ENCODE data around the gene ACOX2. TPM values are rescaled to one million over a fixed set of nuclear protein-coding genes. Genes with fewer than 3 reads are reported as not detected.
A peak's percentile ranks its signal among the peaks of the same experiment; 100 is the strongest.

Gene ACOX2
- total and polyA plus RNA-seq, 2 of the 13 experiments (the other 11 are each of a cell fraction or from before 2014, with no cell fraction given), result 42.6 to 98.5 TPM

DNA sequence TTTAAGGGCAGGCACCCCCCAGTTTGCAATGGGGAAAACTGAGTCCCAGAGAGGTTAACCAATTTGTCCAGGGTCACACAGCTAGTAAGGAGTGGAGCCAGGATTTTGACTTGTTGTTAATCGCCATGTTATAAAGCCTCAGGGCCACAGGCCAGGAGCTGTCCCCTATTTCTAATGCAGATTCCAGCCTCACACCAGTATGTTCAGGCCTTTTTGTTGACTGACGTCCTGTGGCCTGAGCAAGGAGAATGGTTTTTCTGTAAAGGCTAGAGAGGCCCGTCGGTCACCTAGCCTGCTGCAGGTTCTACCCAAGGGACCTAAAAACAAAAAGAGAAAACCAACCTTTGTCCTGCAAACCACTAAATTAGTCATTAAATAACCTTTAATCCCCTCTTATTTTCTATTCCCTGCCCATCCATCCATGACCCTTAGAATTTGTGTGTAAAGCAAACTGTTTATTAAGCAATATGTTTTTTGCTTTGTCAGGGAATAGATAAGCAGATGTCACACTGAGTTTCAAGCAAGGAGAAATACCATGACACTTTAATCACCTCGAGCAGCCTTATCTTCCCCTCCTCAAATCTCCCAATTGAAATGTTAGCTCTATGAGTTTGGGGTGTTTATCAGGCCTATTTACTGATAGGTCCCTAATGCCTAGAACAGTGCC is 14.1 kb downstream of the ACOX2 start (continued):
- TF ChIP-seq RFX5 (IDR thresholded peaks at IDR 0.05; ENCODE audit: low read depth, low read length) (no peak), CEBPB (IDR thresholded peaks at IDR 0.05; ENCODE audit: borderline replicate concordance, low read depth, low read length) (peak; percentile 74; the same call in 1 of the 2 replicates), RBM39 (IDR thresholded peaks at IDR 0.05; ENCODE audit: low read depth, low read length, poor library complexity, severe bottlenecking) (no peak), HNF4A (CRISPR knock-in tag; IDR thresholded peaks at IDR 0.05) (peak; percentile 77), ZNF446 (CRISPR knock-in tag; IDR thresholded peaks at IDR 0.05) (no peak), ZNF329 (CRISPR knock-in tag; IDR thresholded peaks at IDR 0.05; ENCODE audit: low read depth) (no peak), ZMYM2 (CRISPR knock-in tag; IDR thresholded peaks at IDR 0.05) (no peak), ZKSCAN8 (CRISPR knock-in tag; IDR thresholded peaks at IDR 0.05; ENCODE audit: borderline replicate concordance) (peak; percentile 39; the same call in 1 of the 2 replicates), MTA3 (CRISPR knock-in tag; IDR thresholded peaks at IDR 0.05) (no peak), ZNF564 (CRISPR knock-in tag; IDR thresholded peaks at IDR 0.05) (no peak)
- TF ChIP-seq, protein P1, sequence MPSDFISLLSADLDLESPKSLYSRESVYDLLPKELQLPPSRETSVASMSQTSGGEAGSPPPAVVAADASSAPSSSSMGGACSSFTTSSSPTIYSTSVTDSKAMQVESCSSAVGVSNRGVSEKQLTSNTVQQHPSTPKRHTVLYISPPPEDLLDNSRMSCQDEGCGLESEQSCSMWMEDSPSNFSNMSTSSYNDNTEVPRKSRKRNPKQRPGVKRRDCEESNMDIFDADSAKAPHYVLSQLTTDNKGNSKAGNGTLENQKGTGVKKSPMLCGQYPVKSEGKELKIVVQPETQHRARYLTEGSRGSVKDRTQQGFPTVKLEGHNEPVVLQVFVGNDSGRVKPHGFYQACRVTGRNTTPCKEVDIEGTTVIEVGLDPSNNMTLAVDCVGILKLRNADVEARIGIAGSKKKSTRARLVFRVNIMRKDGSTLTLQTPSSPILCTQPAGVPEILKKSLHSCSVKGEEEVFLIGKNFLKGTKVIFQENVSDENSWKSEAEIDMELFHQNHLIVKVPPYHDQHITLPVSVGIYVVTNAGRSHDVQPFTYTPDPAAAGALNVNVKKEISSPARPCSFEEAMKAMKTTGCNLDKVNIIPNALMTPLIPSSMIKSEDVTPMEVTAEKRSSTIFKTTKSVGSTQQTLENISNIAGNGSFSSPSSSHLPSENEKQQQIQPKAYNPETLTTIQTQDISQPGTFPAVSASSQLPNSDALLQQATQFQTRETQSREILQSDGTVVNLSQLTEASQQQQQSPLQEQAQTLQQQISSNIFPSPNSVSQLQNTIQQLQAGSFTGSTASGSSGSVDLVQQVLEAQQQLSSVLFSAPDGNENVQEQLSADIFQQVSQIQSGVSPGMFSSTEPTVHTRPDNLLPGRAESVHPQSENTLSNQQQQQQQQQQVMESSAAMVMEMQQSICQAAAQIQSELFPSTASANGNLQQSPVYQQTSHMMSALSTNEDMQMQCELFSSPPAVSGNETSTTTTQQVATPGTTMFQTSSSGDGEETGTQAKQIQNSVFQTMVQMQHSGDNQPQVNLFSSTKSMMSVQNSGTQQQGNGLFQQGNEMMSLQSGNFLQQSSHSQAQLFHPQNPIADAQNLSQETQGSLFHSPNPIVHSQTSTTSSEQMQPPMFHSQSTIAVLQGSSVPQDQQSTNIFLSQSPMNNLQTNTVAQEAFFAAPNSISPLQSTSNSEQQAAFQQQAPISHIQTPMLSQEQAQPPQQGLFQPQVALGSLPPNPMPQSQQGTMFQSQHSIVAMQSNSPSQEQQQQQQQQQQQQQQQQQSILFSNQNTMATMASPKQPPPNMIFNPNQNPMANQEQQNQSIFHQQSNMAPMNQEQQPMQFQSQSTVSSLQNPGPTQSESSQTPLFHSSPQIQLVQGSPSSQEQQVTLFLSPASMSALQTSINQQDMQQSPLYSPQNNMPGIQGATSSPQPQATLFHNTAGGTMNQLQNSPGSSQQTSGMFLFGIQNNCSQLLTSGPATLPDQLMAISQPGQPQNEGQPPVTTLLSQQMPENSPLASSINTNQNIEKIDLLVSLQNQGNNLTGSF (CRISPR knock-in tag; IDR thresholded peaks at IDR 0.05), result no peak
- TF ChIP-seq, protein P2, sequence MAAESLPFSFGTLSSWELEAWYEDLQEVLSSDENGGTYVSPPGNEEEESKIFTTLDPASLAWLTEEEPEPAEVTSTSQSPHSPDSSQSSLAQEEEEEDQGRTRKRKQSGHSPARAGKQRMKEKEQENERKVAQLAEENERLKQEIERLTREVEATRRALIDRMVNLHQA (CRISPR knock-in tag; IDR thresholded peaks at IDR 0.05), result no peak
- TF ChIP-seq, protein P3, sequence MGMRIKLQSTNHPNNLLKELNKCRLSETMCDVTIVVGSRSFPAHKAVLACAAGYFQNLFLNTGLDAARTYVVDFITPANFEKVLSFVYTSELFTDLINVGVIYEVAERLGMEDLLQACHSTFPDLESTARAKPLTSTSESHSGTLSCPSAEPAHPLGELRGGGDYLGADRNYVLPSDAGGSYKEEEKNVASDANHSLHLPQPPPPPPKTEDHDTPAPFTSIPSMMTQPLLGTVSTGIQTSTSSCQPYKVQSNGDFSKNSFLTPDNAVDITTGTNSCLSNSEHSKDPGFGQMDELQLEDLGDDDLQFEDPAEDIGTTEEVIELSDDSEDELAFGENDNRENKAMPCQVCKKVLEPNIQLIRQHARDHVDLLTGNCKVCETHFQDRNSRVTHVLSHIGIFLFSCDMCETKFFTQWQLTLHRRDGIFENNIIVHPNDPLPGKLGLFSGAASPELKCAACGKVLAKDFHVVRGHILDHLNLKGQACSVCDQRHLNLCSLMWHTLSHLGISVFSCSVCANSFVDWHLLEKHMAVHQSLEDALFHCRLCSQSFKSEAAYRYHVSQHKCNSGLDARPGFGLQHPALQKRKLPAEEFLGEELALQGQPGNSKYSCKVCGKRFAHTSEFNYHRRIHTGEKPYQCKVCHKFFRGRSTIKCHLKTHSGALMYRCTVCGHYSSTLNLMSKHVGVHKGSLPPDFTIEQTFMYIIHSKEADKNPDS (CRISPR knock-in tag; IDR thresholded peaks at IDR 0.05), result no peak
- TF ChIP-seq, protein P4, sequence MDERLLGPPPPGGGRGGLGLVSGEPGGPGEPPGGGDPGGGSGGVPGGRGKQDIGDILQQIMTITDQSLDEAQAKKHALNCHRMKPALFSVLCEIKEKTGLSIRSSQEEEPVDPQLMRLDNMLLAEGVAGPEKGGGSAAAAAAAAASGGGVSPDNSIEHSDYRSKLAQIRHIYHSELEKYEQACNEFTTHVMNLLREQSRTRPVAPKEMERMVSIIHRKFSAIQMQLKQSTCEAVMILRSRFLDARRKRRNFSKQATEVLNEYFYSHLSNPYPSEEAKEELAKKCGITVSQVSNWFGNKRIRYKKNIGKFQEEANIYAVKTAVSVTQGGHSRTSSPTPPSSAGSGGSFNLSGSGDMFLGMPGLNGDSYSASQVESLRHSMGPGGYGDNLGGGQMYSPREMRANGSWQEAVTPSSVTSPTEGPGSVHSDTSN (CRISPR knock-in tag; IDR thresholded peaks at IDR 0.05), result no peak
- TF ChIP-seq, protein P5, sequence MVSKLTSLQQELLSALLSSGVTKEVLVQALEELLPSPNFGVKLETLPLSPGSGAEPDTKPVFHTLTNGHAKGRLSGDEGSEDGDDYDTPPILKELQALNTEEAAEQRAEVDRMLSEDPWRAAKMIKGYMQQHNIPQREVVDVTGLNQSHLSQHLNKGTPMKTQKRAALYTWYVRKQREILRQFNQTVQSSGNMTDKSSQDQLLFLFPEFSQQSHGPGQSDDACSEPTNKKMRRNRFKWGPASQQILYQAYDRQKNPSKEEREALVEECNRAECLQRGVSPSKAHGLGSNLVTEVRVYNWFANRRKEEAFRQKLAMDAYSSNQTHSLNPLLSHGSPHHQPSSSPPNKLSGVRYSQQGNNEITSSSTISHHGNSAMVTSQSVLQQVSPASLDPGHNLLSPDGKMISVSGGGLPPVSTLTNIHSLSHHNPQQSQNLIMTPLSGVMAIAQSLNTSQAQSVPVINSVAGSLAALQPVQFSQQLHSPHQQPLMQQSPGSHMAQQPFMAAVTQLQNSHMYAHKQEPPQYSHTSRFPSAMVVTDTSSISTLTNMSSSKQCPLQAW (CRISPR knock-in tag; IDR thresholded peaks at IDR 0.05), result no peak
- TF ChIP-seq, protein P6, sequence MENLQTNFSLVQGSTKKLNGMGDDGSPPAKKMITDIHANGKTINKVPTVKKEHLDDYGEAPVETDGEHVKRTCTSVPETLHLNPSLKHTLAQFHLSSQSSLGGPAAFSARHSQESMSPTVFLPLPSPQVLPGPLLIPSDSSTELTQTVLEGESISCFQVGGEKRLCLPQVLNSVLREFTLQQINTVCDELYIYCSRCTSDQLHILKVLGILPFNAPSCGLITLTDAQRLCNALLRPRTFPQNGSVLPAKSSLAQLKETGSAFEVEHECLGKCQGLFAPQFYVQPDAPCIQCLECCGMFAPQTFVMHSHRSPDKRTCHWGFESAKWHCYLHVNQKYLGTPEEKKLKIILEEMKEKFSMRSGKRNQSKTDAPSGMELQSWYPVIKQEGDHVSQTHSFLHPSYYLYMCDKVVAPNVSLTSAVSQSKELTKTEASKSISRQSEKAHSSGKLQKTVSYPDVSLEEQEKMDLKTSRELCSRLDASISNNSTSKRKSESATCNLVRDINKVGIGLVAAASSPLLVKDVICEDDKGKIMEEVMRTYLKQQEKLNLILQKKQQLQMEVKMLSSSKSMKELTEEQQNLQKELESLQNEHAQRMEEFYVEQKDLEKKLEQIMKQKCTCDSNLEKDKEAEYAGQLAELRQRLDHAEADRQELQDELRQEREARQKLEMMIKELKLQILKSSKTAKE (CRISPR knock-in tag; IDR thresholded peaks at IDR 0.05; ENCODE audit: borderline replicate concordance), result no peak
